Measurements from ENCODE around the gene STK31.
"Not testable (repeated sequence)": the region's sequence is repeated elsewhere in the genome, so short reads cannot be mapped to it uniquely, and the experiment has no call there.

STK31 gene

GRCh38 chr7:23802720-23803397 lies 92.8 kb downstream of the STK31 start:
- DNase-seq (ENCODE audit: low read depth) = no peak

GRCh38 chr7:23804707-23805106 lies 94.7 kb downstream of the STK31 start:
- no peak for DNase-seq (ENCODE audit: low read depth)

GRCh38 chr7:23808421-23808820 lies 98.4 kb downstream of the STK31 start:
- no peak for DNase-seq (ENCODE audit: low read depth)

- DNase-seq (ENCODE audit: low read depth) = no peak
Measured at GRCh38 chr7:23810099-23810498, 100.1 kb downstream of the STK31 start.

- no peak for DNase-seq (ENCODE audit: low read depth)
Measured at GRCh38 chr7:23811540-23811939, 101.5 kb downstream of the STK31 start.

GRCh38 chr7:23828125-23828524 lies 118.1 kb downstream of the STK31 start:
- not testable (repeated sequence) for DNase-seq (ENCODE audit: low read depth)

- DNase-seq (ENCODE audit: low read depth) = not testable (repeated sequence)
Measured at GRCh38 chr7:23832733-23833132, 122.7 kb downstream of the STK31 start.

GRCh38 chr7:23833405-23833804 lies 123.4 kb downstream of the STK31 start:
- no peak for DNase-seq (ENCODE audit: low read depth)

- DNase-seq (ENCODE audit: low read depth) = not testable (repeated sequence)
Measured at GRCh38 chr7:23844837-23845236, 134.8 kb downstream of the STK31 start.

GRCh38 chr7:23852135-23852534 lies 142.1 kb downstream of the STK31 start:
- no peak for DNase-seq (ENCODE audit: low read depth)

GRCh38 chr7:23852988-23853387 lies 143.0 kb downstream of the STK31 start:
- DNase-seq (ENCODE audit: low read depth) = no peak

- DNase-seq (ENCODE audit: low read depth) = no peak
Measured at GRCh38 chr7:23863209-23863787, 153.3 kb downstream of the STK31 start.

GRCh38 chr7:23864973-23865372 lies 155.0 kb downstream of the STK31 start:
- peak; percentile 1 for DNase-seq (ENCODE audit: low read depth)

GRCh38 chr7:23873306-23873705 lies 163.3 kb downstream of the STK31 start:
- DNase-seq (ENCODE audit: low read depth) = no peak

GRCh38 chr7:23876526-23876925 lies 166.5 kb downstream of the STK31 start:
- DNase-seq (ENCODE audit: low read depth) = not testable (repeated sequence)
